ENCODE measurements around the gene CASZ1.

Gene CASZ1

GRCh38 chr1:10686404-10687040 lies 109.9 kb downstream of the CASZ1 start:
- DNase-seq (ENCODE audit: low spot score): no peak

- peak; percentile 57 for DNase-seq (ENCODE audit: low spot score)
Observed at GRCh38 chr1:10685808-10686403, 110.5 kb downstream of the CASZ1 start.

GRCh38 chr1:10685196-10685807 lies 111.1 kb downstream of the CASZ1 start:
- DNase-seq (ENCODE audit: low spot score): no peak

GRCh38 chr1:10684221-10684620 lies 112.2 kb downstream of the CASZ1 start:
- no peak for DNase-seq (ENCODE audit: low spot score)

- no peak for DNase-seq (ENCODE audit: low spot score)
Observed at GRCh38 chr1:10682449-10683309, 113.8 kb downstream of the CASZ1 start.

- no peak for DNase-seq (ENCODE audit: low spot score)
Observed at GRCh38 chr1:10682108-10682445, 114.4 kb downstream of the CASZ1 start.

- DNase-seq (ENCODE audit: low spot score): no peak
Observed at GRCh38 chr1:10681296-10682107, 114.9 kb downstream of the CASZ1 start.

GRCh38 chr1:10680487-10680886 lies 116.0 kb downstream of the CASZ1 start:
- no peak for DNase-seq (ENCODE audit: low spot score)

GRCh38 chr1:10679496-10680220 lies 116.8 kb downstream of the CASZ1 start:
- DNase-seq (ENCODE audit: low spot score): peak; percentile 69

GRCh38 chr1:10678852-10679251 lies 117.6 kb downstream of the CASZ1 start:
- DNase-seq (ENCODE audit: low spot score): no peak

- no peak for DNase-seq (ENCODE audit: low spot score)
Observed at GRCh38 chr1:10678402-10678801, 118.0 kb downstream of the CASZ1 start.

GRCh38 chr1:10677491-10678391 lies 118.7 kb downstream of the CASZ1 start:
- no peak for DNase-seq (ENCODE audit: low spot score)

GRCh38 chr1:10676963-10677362 lies 119.5 kb downstream of the CASZ1 start:
- no peak for DNase-seq (ENCODE audit: low spot score)

- DNase-seq (ENCODE audit: low spot score): no peak
Observed at GRCh38 chr1:10675813-10676212, 120.6 kb downstream of the CASZ1 start.

- no peak for DNase-seq (ENCODE audit: low spot score)
Observed at GRCh38 chr1:10674700-10675609, 121.5 kb downstream of the CASZ1 start.

GRCh38 chr1:10674222-10674621 lies 122.2 kb downstream of the CASZ1 start:
- no peak for DNase-seq (ENCODE audit: low spot score)

- DNase-seq (ENCODE audit: low spot score): no peak
Observed at GRCh38 chr1:10673109-10673711, 123.2 kb downstream of the CASZ1 start.

- no peak for DNase-seq (ENCODE audit: low spot score)
Observed at GRCh38 chr1:10672343-10673050, 123.9 kb downstream of the CASZ1 start.
